ENCODE data around the gene CYP27C1.
"Not testable (repeated sequence)": the region's sequence is repeated elsewhere in the genome, so short reads cannot be mapped to it uniquely, and the experiment has no call there.

The CYP27C1 gene

GRCh38 chr2:127224135-127224534 is 4.0 kb upstream of the CYP27C1 start:
- not testable (repeated sequence) for DNase-seq (ENCODE audit: low spot score)

- DNase-seq (ENCODE audit: low spot score), result peak; percentile 12
Measured at GRCh38 chr2:127220768-127221527, 849 bp upstream of the CYP27C1 start.

- peak; percentile 28 for DNase-seq (ENCODE audit: low spot score)
Measured at GRCh38 chr2:127219171-127220070, 678 bp downstream of the CYP27C1 start.

- DNase-seq (ENCODE audit: low spot score), result peak; percentile 16
Measured at GRCh38 chr2:127218812-127219170, 1.3 kb downstream of the CYP27C1 start.

- no peak for DNase-seq (ENCODE audit: low spot score)
Measured at GRCh38 chr2:127217470-127218325, 2.4 kb downstream of the CYP27C1 start.

GRCh38 chr2:127216593-127216992 is 3.5 kb downstream of the CYP27C1 start:
- no peak for DNase-seq (ENCODE audit: low spot score)

- no peak for DNase-seq (ENCODE audit: low spot score)
Measured at GRCh38 chr2:127216095-127216494, 4.0 kb downstream of the CYP27C1 start.

- DNase-seq (ENCODE audit: low spot score), result not testable (repeated sequence)
Measured at GRCh38 chr2:127214201-127214600, 5.9 kb downstream of the CYP27C1 start.

GRCh38 chr2:127208313-127208712 is 11.8 kb downstream of the CYP27C1 start:
- DNase-seq (ENCODE audit: low spot score), result no peak

- no peak for DNase-seq (ENCODE audit: low spot score)
Measured at GRCh38 chr2:127205218-127206125, 14.6 kb downstream of the CYP27C1 start.

GRCh38 chr2:127201452-127201851 is 18.6 kb downstream of the CYP27C1 start:
- DNase-seq (ENCODE audit: low spot score), result no peak

- no peak for DNase-seq (ENCODE audit: low spot score)
Measured at GRCh38 chr2:127200962-127201361, 19.1 kb downstream of the CYP27C1 start.

- DNase-seq (ENCODE audit: low spot score), result no peak
Measured at GRCh38 chr2:127199223-127199622, 20.9 kb downstream of the CYP27C1 start.

GRCh38 chr2:127197475-127198385 is 22.4 kb downstream of the CYP27C1 start:
- DNase-seq (ENCODE audit: low spot score), result peak; percentile 50

GRCh38 chr2:127196998-127197397 is 23.1 kb downstream of the CYP27C1 start:
- DNase-seq (ENCODE audit: low spot score), result no peak

- no peak for DNase-seq (ENCODE audit: low spot score)
Measured at GRCh38 chr2:127196549-127196948, 23.6 kb downstream of the CYP27C1 start.

- DNase-seq (ENCODE audit: low spot score), result no peak
Measured at GRCh38 chr2:127195140-127196074, 24.7 kb downstream of the CYP27C1 start.

- DNase-seq (ENCODE audit: low spot score), result no peak
Measured at GRCh38 chr2:127194447-127194846, 25.7 kb downstream of the CYP27C1 start.

- DNase-seq (ENCODE audit: low spot score), result peak; percentile 58
Measured at GRCh38 chr2:127193967-127194280, 26.2 kb downstream of the CYP27C1 start.

Measured in AG08396 (cell line).